Activated CD8-positive, alpha-beta memory T cell treated with anti-CD3 and anti-CD28 coated beads, Interleukin-2, amount 50 U/mL, for 48 hours (primary cell): ENCODE measurements around the gene DTL.

ENCODE experiments used
- DNase-seq: peaks from one replicate; pipeline ENCODE4 v3.0.0-alpha.2; 2020

The DTL gene

GRCh38 chr1:212129781-212130180 is 94.2 kb downstream of the DTL start:
- no peak for DNase-seq

GRCh38 chr1:212132025-212132424 is 96.5 kb downstream of the DTL start:
- DNase-seq = no peak

- DNase-seq = no peak
Measured at GRCh38 chr1:212133319-212133718, 97.8 kb downstream of the DTL start.

GRCh38 chr1:212135166-212135565 is 99.6 kb downstream of the DTL start:
- no peak for DNase-seq

GRCh38 chr1:212137854-212138253 is 102.3 kb downstream of the DTL start:
- no peak for DNase-seq

- no peak for DNase-seq
Measured at GRCh38 chr1:212138457-212138856, 102.9 kb downstream of the DTL start.

GRCh38 chr1:212139526-212140135 is 104.1 kb downstream of the DTL start:
- no peak for DNase-seq

- no peak for DNase-seq
Measured at GRCh38 chr1:212141404-212141803, 105.9 kb downstream of the DTL start.

- no peak for DNase-seq
Measured at GRCh38 chr1:212142883-212143530, 107.5 kb downstream of the DTL start.

GRCh38 chr1:212147581-212148033 is 112.1 kb downstream of the DTL start:
- DNase-seq = no peak

GRCh38 chr1:212149566-212149965 is 114.0 kb downstream of the DTL start:
- no peak for DNase-seq

GRCh38 chr1:212152308-212152693 is 116.8 kb downstream of the DTL start:
- no peak for DNase-seq

GRCh38 chr1:212152869-212153268 is 117.3 kb downstream of the DTL start:
- DNase-seq = no peak

GRCh38 chr1:212153635-212154034 is 118.1 kb downstream of the DTL start:
- DNase-seq = no peak
